ENCODE results near the gene RNF168. TPM values are rescaled to one million over a fixed set of nuclear protein-coding genes. Genes with fewer than 3 reads are reported as not detected.

The RNF168 gene
- total RNA-seq, 4 donors from 2014 or later = 14.7 to 21.3 (median 17.9) TPM

DNA sequence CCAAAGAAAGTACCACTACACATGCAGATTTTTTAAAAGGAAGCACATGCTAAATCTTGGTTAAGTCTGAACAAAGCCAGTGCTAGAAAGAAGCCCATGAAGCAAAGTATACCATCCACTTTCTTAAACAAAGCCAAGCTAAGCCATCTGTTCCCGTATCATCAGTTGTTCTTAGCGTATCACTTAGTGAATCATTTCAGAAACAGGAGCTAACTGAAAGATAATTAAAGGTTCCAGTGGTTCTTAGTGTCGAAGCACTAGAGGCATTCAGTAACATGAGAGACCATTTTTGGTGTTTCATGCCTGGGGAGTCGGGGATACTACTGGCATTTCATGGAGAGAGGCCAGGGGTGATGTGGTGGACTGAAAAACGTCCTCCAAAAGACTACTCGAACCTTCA, 84.2 kb downstream of the RNF168 start:
- Histone ChIP-seq H3K27me3 (no peaks in the 10 kb centered on the region), H3K27ac (no peak overlapping the region), H3K9me3 (no peaks in the 10 kb centered on the region), H3K36me3 (no peaks in the 10 kb centered on the region), H3K4me3 (replicated peaks in 1 of 3) (no peak overlapping the region), H3K4me1 (peaks cover 10 to 16% of the 10 kb centered on the region in 2 donors)
- 93 to 95% methylated on average over 6 of the region's 6 CpGs for WGBS, 2 donors
- no peak for DNase-seq
- TF ChIP-seq POLR2A (IDR thresholded peaks at IDR 0.05) (no peak), CTCF (IDR thresholded peaks at IDR 0.05) (no peak)
- intact Hi-C loops (cut with DNase I) = no loop called here

Small RNA genes lying within 50 kb of the gene (small RNA-seq; reads per million reads assigned to genes)
- not detected for gene AC083822.1
- gene AC117490.1 = not detected
- not detected for gene RPS29P3

Other genes with a start within 250 kb of the RNF168 start
- gene PCYT1A, start 216.0 kb downstream of the RNF168 start, total RNA-seq = 10 to 100 TPM; 59.5 to 80.4 (median 73.1) TPM
- 10 to 100 TPM in 3 of 4 donors, 1 to 10 TPM in 1; 4.6 to 16.8 (median 13.2) TPM for gene DYNLT2B, start 185.5 kb downstream of the RNF168 start, total RNA-seq
- under 1 TPM in 2 of 4 donors, not detected in 2; 0.59 to 0.94 TPM for gene TM4SF19, start 165.4 kb downstream of the RNF168 start, total RNA-seq
- 10 to 100 TPM; 16.8 to 38.4 (median 23.2) TPM for gene UBXN7, start 71.3 kb downstream of the RNF168 start, total RNA-seq
- not detected for gene SMCO1, start 11.6 kb upstream of the RNF168 start, total RNA-seq
- 10 to 100 TPM in 1 of 4 donors, 1 to 10 TPM in 3; 3.7 to 13.0 (median 4.4) TPM for gene WDR53, start 64.8 kb upstream of the RNF168 start, total RNA-seq
- 1 to 10 TPM; 4.0 to 8.9 (median 5.7) TPM for gene FBXO45, start 64.9 kb upstream of the RNF168 start, total RNA-seq
- gene NRROS, start 135.9 kb upstream of the RNF168 start, total RNA-seq = 1 to 10 TPM; 1.2 to 3.9 (median 1.7) TPM
- gene CEP19, start 208.5 kb upstream of the RNF168 start, total RNA-seq = 1 to 10 TPM; 1.2 to 5.2 (median 3.8) TPM
- gene PIGX, start 208.6 kb upstream of the RNF168 start, total RNA-seq = 10 to 100 TPM; 23.1 to 40.6 (median 31.3) TPM
- 10 to 100 TPM; 29.9 to 43.8 (median 39.0) TPM for gene PAK2, start 236.1 kb upstream of the RNF168 start, total RNA-seq